HFFc6 (cell line): ENCODE results near the gene C19orf12. TPM values are rescaled to one million over a fixed set of nuclear protein-coding genes. Genes with fewer than 3 reads are reported as not detected.

Source experiments
- DNase-seq: peaks from one replicate; pipeline ENCODE4 v3.0.0-alpha.2; 2018
- H3K27ac Mint-ChIP-seq: 2 replicates; pipeline ENCODE4 v1.8.0; 2020; ENCODE audit warnings: mild to moderate bottlenecking, mixed read lengths
- H3K27me3 Mint-ChIP-seq: 2 replicates; pipeline ENCODE4 v1.8.0; 2021; ENCODE audit warnings: mild to moderate bottlenecking, moderate library complexity, mixed read lengths; ENCODE audit not compliant: insufficient read depth
- H3K36me3 Mint-ChIP-seq: 2 replicates; pipeline ENCODE4 v1.8.0; 2021; ENCODE audit warnings: low read depth, mixed read lengths
- H3K4me1 Mint-ChIP-seq: 2 replicates; pipeline ENCODE4 v1.8.0; 2020; ENCODE audit warnings: low read depth, mixed read lengths
- H3K4me3 Mint-ChIP-seq: 2 replicates; pipeline ENCODE4 v1.8.0; 2020; ENCODE audit warnings: mild to moderate bottlenecking, moderate library complexity, mixed read lengths
- H3K9me3 Mint-ChIP-seq: 2 replicates; pipeline ENCODE4 v1.8.0; 2020; ENCODE audit warnings: mild to moderate bottlenecking, mixed read lengths
- CTCF ChIP-seq: fragments of 200-600 bp; sonication (generic); IDR thresholded peaks from 2 replicates; pipeline ENCODE4 v1.5.0; 2021; ENCODE audit warnings: antibody characterized with exemption, mild to moderate bottlenecking
- total RNA-seq, 6 experiments: library from RNA; stranded (reverse); fragmentation: NEBNext Ultra II Directional; extraction: Animal tissue kit (Norgen Biotek cat#: 25700); gene quantifications; 2 replicates in 1 of 6; 3 replicates in 5 of 6; pipeline ENCODE4 v1.2.3, GENCODE V29; 2021

The C19orf12 gene
- total RNA-seq, 6 experiments from 2014 or later, result 23.3 to 32.7 (median 24.7) TPM

- no peaks in the 10 kb centered on the region for H3K36me3 Mint-ChIP-seq
- no peak overlapping the region for H3K27ac Mint-ChIP-seq
- no peak for DNase-seq
- H3K4me3 Mint-ChIP-seq, result no peak overlapping the region
- H3K9me3 Mint-ChIP-seq, result no peaks in the 10 kb centered on the region
- H3K27me3 Mint-ChIP-seq, result peaks cover 40% of the 10 kb centered on the region
- H3K4me1 Mint-ChIP-seq, result no peaks in the 10 kb centered on the region
- TF ChIP-seq CTCF, result no peak
Observed at GRCh38 chr19:29731331-29731850, 16.3 kb upstream of the C19orf12 start.

GRCh38 chr19:29727906-29728305 is 12.8 kb upstream of the C19orf12 start:
- Mint-ChIP-seq H3K4me1 (no peaks in the 10 kb centered on the region), H3K9me3 (no peaks in the 10 kb centered on the region), H3K36me3 (no peaks in the 10 kb centered on the region), H3K27me3 (peaks cover 56% of the 10 kb centered on the region), H3K27ac (no peak overlapping the region), H3K4me3 (no peak overlapping the region)
- no peak for TF ChIP-seq CTCF
- DNase-seq, result no peak

- DNase-seq, result no peak
- no peaks in the 10 kb centered on the region; the same call in 1 of the 2 replicates for H3K4me1 Mint-ChIP-seq
- H3K27me3 Mint-ChIP-seq, result peaks cover 52% of the 10 kb centered on the region
- H3K4me3 Mint-ChIP-seq, result no peak overlapping the region; the same call in 1 of the 2 replicates
- H3K9me3 Mint-ChIP-seq, result no peaks in the 10 kb centered on the region
- no peak for TF ChIP-seq CTCF
- no peak overlapping the region for H3K27ac Mint-ChIP-seq
- H3K36me3 Mint-ChIP-seq, result no peaks in the 10 kb centered on the region
Observed at GRCh38 chr19:29724746-29725145, 9.7 kb upstream of the C19orf12 start.

- no peak for DNase-seq
- Mint-ChIP-seq H3K4me1 (no peaks in the 10 kb centered on the region; the same call in 1 of the 2 replicates), H3K27me3 (peaks cover 52% of the 10 kb centered on the region), H3K27ac (no peak overlapping the region), H3K9me3 (no peaks in the 10 kb centered on the region), H3K36me3 (no peaks in the 10 kb centered on the region), H3K4me3 (peak overlapping the region; percentile 56; the same call in 1 of the 2 replicates)
- TF ChIP-seq CTCF, result no peak
Observed at GRCh38 chr19:29724102-29724641, 9.1 kb upstream of the C19orf12 start.

GRCh38 chr19:29717051-29717450 is 2.0 kb upstream of the C19orf12 start:
- peaks cover 4% of the 10 kb centered on the region for H3K27me3 Mint-ChIP-seq

More at GRCh38 chr19:29717051-29717450, 2.0 kb upstream of the C19orf12 start:
- no peak overlapping the region for H3K27ac Mint-ChIP-seq
- no peak for TF ChIP-seq CTCF
- peaks cover 36% of the 10 kb centered on the region for H3K4me1 Mint-ChIP-seq
- no peaks in the 10 kb centered on the region for H3K9me3 Mint-ChIP-seq
- H3K36me3 Mint-ChIP-seq, result no peaks in the 10 kb centered on the region
- no peak overlapping the region for H3K4me3 Mint-ChIP-seq
- DNase-seq, result no peak
